Endothelial cell of umbilical vein (primary cell): Measurements from ENCODE around the gene FKBP8. TPM values are rescaled to one million over a fixed set of nuclear protein-coding genes. Genes with fewer than 3 reads are reported as not detected.

Experiments used
- BruUV-seq: library from RNA; stranded (reverse); fragments of 400-500 nt; replicated peaks from 2 replicates; lab custom pipeline; 2021; lab: Mats Ljungman, UMichigan
- CTCF ChIA-PET: fragments of 300-600, 350-600 bp; sonication (Branson Sonifier 250); formaldehyde crosslinking; loops from one replicate; lab custom pipeline; 2021; ENCODE audit warnings: antibody characterized with exemption, inconsistent platforms; lab: Charles Lee
- POLR2A ChIA-PET: fragments of 300-600, 350-600 bp; sonication (Branson Sonifier 250); formaldehyde crosslinking; loops from one replicate; lab custom pipeline; 2021; ENCODE audit warnings: antibody characterized with exemption, inconsistent platforms; lab: Charles Lee
- DNase-seq: peaks from one replicate; pipeline ENCODE4 v3.0.0-alpha.2; 2011; ENCODE audit warnings: low read depth, low spot score
- FAIRE-seq: peaks from 2 replicates; lab custom pipeline; 2011; peaks lifted over from hg19 to GRCh38; lab: Jason Lieb, UNC
- H2AFZ ChIP-seq: 2 replicates; pipeline ENCODE4 v1.6.0; 2012; ENCODE audit warnings: low read depth, low read length, control low read depth, inconsistent platforms
- H3K27ac ChIP-seq: 2 replicates; pipeline ENCODE4 v1.5.1; 2011; ENCODE audit warnings: low read depth, mild to moderate bottlenecking, control low read depth, low read length, moderate library complexity; ENCODE audit not compliant: insufficient read depth
- H3K27me3 ChIP-seq, 2 experiments: 2 replicates each; pipeline versions ENCODE4 v1.6.0 to v1.6.1; 2011; ENCODE audit warnings: low read length in 2 of 2, mixed read lengths in 1 of 2; ENCODE audit not compliant: control insufficient read depth in 2 of 2, insufficient read depth in 2 of 2
- H3K36me3 ChIP-seq, 2 experiments: 2 replicates in 1 of 2; 3 replicates in 1 of 2; pipeline ENCODE4 v1.5.1; 2011; ENCODE audit warnings: low read length in 2 of 2, mild to moderate bottlenecking in 1 of 2, moderate library complexity in 1 of 2; ENCODE audit not compliant: control insufficient read depth in 2 of 2, insufficient read depth in 2 of 2; ENCODE audit errors: extremely low read depth in 1 of 2
- H3K4me1 ChIP-seq: 3 replicates; pipeline ENCODE4 v1.5.1; 2011; ENCODE audit warnings: mild to moderate bottlenecking, low read length; ENCODE audit not compliant: control insufficient read depth, insufficient read depth; ENCODE audit errors: extremely low read depth
- H3K4me2 ChIP-seq: 2 replicates; pipeline ENCODE4 v1.6.1; 2011; ENCODE audit warnings: low read length, control low read depth, mixed read lengths; ENCODE audit not compliant: insufficient read depth
- H3K4me3 ChIP-seq, 3 experiments: fragments of 200-600 bp in 1 of 3; sonication (generic), shearing (Covaris generic) in 1 of 3; replicated peaks in 1 of 3; 2 replicates each; pipeline ENCODE4 v1.5.1; 2011 to 2016; ENCODE audit warnings: control low read depth in 3 of 3, low read length in 3 of 3, mild to moderate bottlenecking in 2 of 3, inconsistent platforms in 1 of 3, low read depth in 1 of 3, moderate library complexity in 1 of 3; ENCODE audit not compliant: insufficient read depth in 1 of 3
- H3K79me2 ChIP-seq: 2 replicates; pipeline ENCODE4 v1.6.0; 2012; ENCODE audit warnings: low read length, inconsistent platforms; ENCODE audit not compliant: control insufficient read depth, insufficient read depth
- H3K9ac ChIP-seq: replicated peaks from 2 replicates; pipeline ENCODE3; 2011; ENCODE audit warnings: low read length, control low read depth; ENCODE audit not compliant: insufficient read depth; ENCODE audit errors: extremely low read depth
- H3K9me1 ChIP-seq: replicated peaks from 3 replicates; pipeline ENCODE4 v1.6.0; 2011; ENCODE audit warnings: mild to moderate bottlenecking, low read length; ENCODE audit not compliant: control insufficient read depth, insufficient read depth; ENCODE audit errors: extremely low read depth
- H3K9me3 ChIP-seq: replicated peaks from 2 replicates; pipeline ENCODE4 v1.5.1; 2012; ENCODE audit warnings: low read length, inconsistent platforms; ENCODE audit not compliant: control insufficient read depth, insufficient read depth
- H4K20me1 ChIP-seq: replicated peaks from 2 replicates; pipeline ENCODE3; 2011; ENCODE audit warnings: mild to moderate bottlenecking, low read length; ENCODE audit not compliant: control insufficient read depth, insufficient read depth; ENCODE audit errors: extremely low read depth
- CTCF ChIP-seq, 2 donors: IDR thresholded peaks; 1 replicate in 1 of 2; 2 replicates in 1 of 2; pipeline ENCODE4 v1.5.1; 2011; ENCODE audit warnings: low read length in 2 of 2, mild to moderate bottlenecking in 2 of 2, moderate library complexity in 2 of 2, control low read depth in 1 of 2, inconsistent platforms in 1 of 2, low read depth in 1 of 2; ENCODE audit not compliant: insufficient read depth in 1 of 2; ENCODE audit errors: extremely low read depth in 1 of 2
- EZH2 ChIP-seq: IDR thresholded peaks from 2 replicates; pipeline ENCODE4 v1.6.1; 2012; ENCODE audit warnings: borderline replicate concordance, low read depth, mild to moderate bottlenecking, moderate library complexity, low read length, inconsistent platforms; ENCODE audit not compliant: severe bottlenecking
- FOS ChIP-seq: IDR thresholded peaks from 2 replicates; pipeline ENCODE4 v1.6.1; 2011; ENCODE audit warnings: mild to moderate bottlenecking, low read length, moderate library complexity, borderline replicate concordance; ENCODE audit not compliant: insufficient read depth
- GATA2 ChIP-seq: IDR thresholded peaks from 2 replicates; pipeline ENCODE4 v1.7.0; 2011; ENCODE audit warnings: low read depth, mild to moderate bottlenecking, moderate library complexity, mixed read lengths, low read length; ENCODE audit not compliant: insufficient read length, insufficient read depth
- JUN ChIP-seq: IDR thresholded peaks from 2 replicates; pipeline ENCODE4 v1.6.1; 2011; ENCODE audit warnings: borderline replicate concordance, low read depth; ENCODE audit not compliant: insufficient read length, insufficient read depth
- MYC ChIP-seq: IDR thresholded peaks from one replicate; pipeline ENCODE4 v1.6.1; 2011; ENCODE audit warnings: mild to moderate bottlenecking, low read depth, low read length
- POLR2A ChIP-seq: IDR thresholded peaks from 2 replicates; pipeline ENCODE4 v1.6.1; 2012; ENCODE audit warnings: low read depth, mild to moderate bottlenecking, control low read depth, low read length
- POLR2AphosphoS5 ChIP-seq: IDR thresholded peaks from 2 replicates; pipeline ENCODE4 v1.6.1; 2012; ENCODE audit warnings: low read depth, mild to moderate bottlenecking, control low read depth, low read length, moderate library complexity; ENCODE audit not compliant: insufficient read depth
- dilution Hi-C: fragments of 300-500 bp; cut with MboI; formaldehyde crosslinking; loops from one replicate; pipeline ENCODE4 v1.15.0; 2019; ENCODE audit warnings: low sequenced_read_pairs; ENCODE audit not compliant: extremely low pct_ligation_motif_present
- intact Hi-C: fragments of 100-400 bp; cut with micrococcal nuclease; formaldehyde crosslinking; loops from one replicate; pipeline ENCODE4 v1.10.0; 2022
- polyA plus RNA-seq, 4 experiments: library from polyadenylated mRNA; depleted of rRNA in 3 of 4; stranded (reverse) in 3 of 4; unstranded in 1 of 4; fragments of >200 nt; gene quantifications; 2 replicates each; pipeline versions ENCODE4 v1.2.1 to v1.2.3, GENCODE V29; 2011 to 2012; ENCODE audit warnings: missing spikeins in 1 of 4
- total RNA-seq: library from RNA; stranded (reverse); gene quantifications from 2 replicates; pipeline ENCODE4 v1.2.3, GENCODE V29; 2021
- TF ChIP-seq, protein P1 (sequence below): IDR thresholded peaks from 2 replicates; pipeline ENCODE4 v1.6.1; 2011; ENCODE audit not compliant: insufficient read depth, insufficient read length

The FKBP8 gene
- total and polyA plus RNA-seq, 2 donors (not counting 3 experiments of a cell fraction or from before 2014, with no cell fraction given): 150 to 173 TPM

DNA sequence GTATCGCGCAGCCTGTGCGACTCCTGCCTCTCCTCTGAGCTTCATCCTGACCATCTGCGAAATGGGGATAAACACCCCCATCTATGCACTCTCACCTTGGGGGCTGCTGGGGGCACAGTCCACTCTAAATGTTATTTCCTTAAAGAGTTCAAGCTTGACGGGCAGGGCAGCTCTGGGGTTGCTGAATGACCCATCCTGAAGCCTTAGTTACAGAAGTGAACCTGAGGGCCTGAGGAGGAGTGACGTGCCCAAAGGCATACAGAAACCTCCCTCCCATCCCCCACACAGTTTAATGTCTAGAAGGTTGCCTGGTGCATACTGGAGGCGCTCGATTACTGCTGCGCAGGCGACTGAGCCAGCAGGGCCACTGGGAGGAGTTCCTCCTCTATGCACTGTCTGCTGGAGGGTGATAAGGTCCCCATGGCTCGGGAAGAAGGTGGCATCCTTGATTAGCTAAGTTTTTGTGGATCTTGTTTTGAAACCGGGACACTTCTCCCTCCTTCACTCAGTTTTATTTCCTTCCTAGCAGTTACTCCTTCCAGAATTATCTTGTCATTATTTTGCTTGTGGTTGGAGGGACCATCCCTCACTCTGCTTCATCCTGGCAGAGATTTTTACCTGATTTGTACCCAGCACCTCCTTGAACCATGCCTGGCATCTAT is 572 bp upstream of the FKBP8 start:
- Histone ChIP-seq H3K79me2 (peaks cover 12% of the 10 kb centered on the region), H3K4me2 (peak overlapping the region; percentile 66), H3K9me3 (no peaks in the 10 kb centered on the region), H4K20me1 (no peaks in the 10 kb centered on the region), H3K9me1 (no peaks in the 10 kb centered on the region), H3K4me1 (peaks cover 12% of the 10 kb centered on the region), H3K36me3 (peaks cover 3 to 14% of the 10 kb centered on the region in 2 experiments), H3K27me3 (no peaks in the 10 kb centered on the region), H3K27ac (no peak overlapping the region), H3K4me3 (peak overlapping the region in 2 of 3 experiments; percentile 30 to 44), H3K9ac (no peak overlapping the region), H2AFZ (peak overlapping the region; percentile 74)
- BruUV-seq: no TSS peak
- ChIA-PET CTCF (interaction anchor here (0.8 to 1.2 kb wide), 5 partner anchors 12 to 29 kb away, joined by 3 read pairs; no protein-coding TSS in a partner anchor), POLR2A (interaction anchor here (1.0 kb wide), 1 partner anchor 24 kb away, joined by 4 read pairs; no protein-coding TSS in a partner anchor)
- peak; percentile 38 for DNase-seq
- no peak for TF ChIP-seq GATA2
- no peak for TF ChIP-seq CTCF (IDR thresholded peaks at IDR 0.05; ENCODE audit: extremely low read depth in 1 of 2, insufficient read depth in 1 of 2, low read depth in 1 of 2, low read length in 2 of 2)
- TF ChIP-seq JUN: no peak
- no peak for TF ChIP-seq EZH2
- TF ChIP-seq, protein P1, sequence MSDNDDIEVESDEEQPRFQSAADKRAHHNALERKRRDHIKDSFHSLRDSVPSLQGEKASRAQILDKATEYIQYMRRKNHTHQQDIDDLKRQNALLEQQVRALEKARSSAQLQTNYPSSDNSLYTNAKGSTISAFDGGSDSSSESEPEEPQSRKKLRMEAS: no peak
- no peak for TF ChIP-seq POLR2AphosphoS5
- no peak for TF ChIP-seq POLR2A
- TF ChIP-seq FOS: no peak
- TF ChIP-seq MYC: no peak
- peak; percentile 72 for FAIRE-seq
- intact Hi-C loops: loop anchor here (1.0 kb wide), 2 partner anchors 22 to 27 kb away; partner anchors contain the start of genes ELL and UBA52
- dilution Hi-C loops: no loop called here
